ENCODE results near the gene PCDH9.

Gene PCDH9

GRCh38 chr13:67008075-67008668 is 222.0 kb downstream of the PCDH9 start:
- H3K27me3 ChIP-seq (ENCODE audit: low read length) = no peaks in the 10 kb centered on the region
- H3K79me2 ChIP-seq (ENCODE audit: insufficient read depth, low read length) = no peaks in the 10 kb centered on the region
- H3K4me3 ChIP-seq (ENCODE audit: insufficient read depth, low read length, poor library complexity, severe bottlenecking) = no peak overlapping the region
- H3K9ac ChIP-seq (ENCODE audit: low read length) = no peak overlapping the region
- H3K4me2 ChIP-seq (ENCODE audit: low read depth, low read length, poor library complexity, severe bottlenecking) = no peak overlapping the region
- no peak overlapping the region for H3K27ac ChIP-seq (ENCODE audit: low read depth, low read length)
- no peaks in the 10 kb centered on the region for H3K36me3 ChIP-seq (ENCODE audit: low read length)
- H2AFZ ChIP-seq (ENCODE audit: low read depth, low read length, severe bottlenecking) = no peak overlapping the region
- H4K20me1 ChIP-seq (ENCODE audit: low read depth, low read length) = no peaks in the 10 kb centered on the region
- TF ChIP-seq EZH2phosphoT487 (conservative IDR thresholded peaks at IDR 0.05; ENCODE audit: low read length) (no peak), CTCF (IDR thresholded peaks at IDR 0.05; ENCODE audit: insufficient read depth, low read length, poor library complexity, severe bottlenecking) (no peak)
- no peaks in the 10 kb centered on the region for H3K9me2 ChIP-seq (replicated peaks; ENCODE audit: insufficient read depth, low read length)
- peaks cover 5% of the 10 kb centered on the region; the same call in 1 of the 2 replicates for H3K9me3 ChIP-seq (ENCODE audit: insufficient read depth, low read length)
- H3F3A ChIP-seq (ENCODE audit: insufficient read depth) = no peaks in the 10 kb centered on the region

- no peaks in the 10 kb centered on the region for H4K20me1 ChIP-seq (ENCODE audit: low read depth, low read length)
- no peak overlapping the region for H3K27ac ChIP-seq (ENCODE audit: low read depth, low read length)
- no peaks in the 10 kb centered on the region for H3K36me3 ChIP-seq (ENCODE audit: low read length)
- no peak overlapping the region for H3K9ac ChIP-seq (ENCODE audit: low read length)
- H2AFZ ChIP-seq (ENCODE audit: low read depth, low read length, severe bottlenecking) = no peak overlapping the region
- no peaks in the 10 kb centered on the region for H3K9me2 ChIP-seq (replicated peaks; ENCODE audit: insufficient read depth, low read length)
- H3K27me3 ChIP-seq (ENCODE audit: low read length) = no peaks in the 10 kb centered on the region
- H3K4me3 ChIP-seq (ENCODE audit: insufficient read depth, low read length, poor library complexity, severe bottlenecking) = no peak overlapping the region
- TF ChIP-seq EZH2phosphoT487 (conservative IDR thresholded peaks at IDR 0.05; ENCODE audit: low read length) = no peak
- no peaks in the 10 kb centered on the region for H3F3A ChIP-seq (ENCODE audit: insufficient read depth)
- H3K9me3 ChIP-seq (ENCODE audit: insufficient read depth, low read length) = no peaks in the 10 kb centered on the region
- no peak overlapping the region for H3K4me2 ChIP-seq (ENCODE audit: low read depth, low read length, poor library complexity, severe bottlenecking)
- no peaks in the 10 kb centered on the region for H3K79me2 ChIP-seq (ENCODE audit: insufficient read depth, low read length)
Measured at GRCh38 chr13:67004511-67004910, 225.6 kb downstream of the PCDH9 start.

- no peaks in the 10 kb centered on the region for H3K27me3 ChIP-seq (ENCODE audit: low read length)
- H3F3A ChIP-seq (ENCODE audit: insufficient read depth) = no peaks in the 10 kb centered on the region
- H3K9me3 ChIP-seq (ENCODE audit: insufficient read depth, low read length) = no peaks in the 10 kb centered on the region
- TF ChIP-seq EZH2phosphoT487 (conservative IDR thresholded peaks at IDR 0.05; ENCODE audit: low read length) (no peak), CTCF (IDR thresholded peaks at IDR 0.05; ENCODE audit: insufficient read depth, low read length, poor library complexity, severe bottlenecking) (no peak)
- H4K20me1 ChIP-seq (ENCODE audit: low read depth, low read length) = no peaks in the 10 kb centered on the region
- no peaks in the 10 kb centered on the region for H3K36me3 ChIP-seq (ENCODE audit: low read length)
- H3K9me2 ChIP-seq (replicated peaks; ENCODE audit: insufficient read depth, low read length) = no peaks in the 10 kb centered on the region
- no peak overlapping the region for H2AFZ ChIP-seq (ENCODE audit: low read depth, low read length, severe bottlenecking)
- no peak overlapping the region for H3K27ac ChIP-seq (ENCODE audit: low read depth, low read length)
- no peaks in the 10 kb centered on the region for H3K79me2 ChIP-seq (ENCODE audit: insufficient read depth, low read length)
- no peak overlapping the region for H3K4me3 ChIP-seq (ENCODE audit: insufficient read depth, low read length, poor library complexity, severe bottlenecking)
- H3K4me2 ChIP-seq (ENCODE audit: low read depth, low read length, poor library complexity, severe bottlenecking) = no peak overlapping the region
- no peak overlapping the region for H3K9ac ChIP-seq (ENCODE audit: low read length)
Measured at GRCh38 chr13:67003743-67004142, 226.4 kb downstream of the PCDH9 start.

GRCh38 chr13:67001363-67001762 is 228.8 kb downstream of the PCDH9 start:
- Histone ChIP-seq H3K9me3 (ENCODE audit: insufficient read depth, low read length) (no peaks in the 10 kb centered on the region), H3K9ac (ENCODE audit: low read length) (no peak overlapping the region), H3K4me3 (ENCODE audit: insufficient read depth, low read length, poor library complexity, severe bottlenecking) (no peak overlapping the region), H3K79me2 (ENCODE audit: insufficient read depth, low read length) (no peaks in the 10 kb centered on the region), H3K4me2 (ENCODE audit: low read depth, low read length, poor library complexity, severe bottlenecking) (no peak overlapping the region), H3K27me3 (ENCODE audit: low read length) (no peaks in the 10 kb centered on the region), H4K20me1 (ENCODE audit: low read depth, low read length) (no peaks in the 10 kb centered on the region), H3F3A (ENCODE audit: insufficient read depth) (peaks cover 5% of the 10 kb centered on the region; the same call in 1 of the 2 replicates), H3K27ac (ENCODE audit: low read depth, low read length) (no peak overlapping the region), H2AFZ (ENCODE audit: low read depth, low read length, severe bottlenecking) (no peak overlapping the region), H3K36me3 (ENCODE audit: low read length) (no peaks in the 10 kb centered on the region), H3K9me2 (replicated peaks; ENCODE audit: insufficient read depth, low read length) (no peaks in the 10 kb centered on the region)
- no peak for TF ChIP-seq CTCF (IDR thresholded peaks at IDR 0.05; ENCODE audit: insufficient read depth, low read length, poor library complexity, severe bottlenecking)
- TF ChIP-seq EZH2phosphoT487 (conservative IDR thresholded peaks at IDR 0.05; ENCODE audit: low read length) = no peak

All from SU-DHL-6 (cell line).